ENCODE measurements around the gene LRRC43.

LRRC43 gene

GRCh38 chr12:122228092-122228491 lies 45.2 kb downstream of the LRRC43 start:
- no peak for DNase-seq

GRCh38 chr12:122230798-122231197 lies 47.9 kb downstream of the LRRC43 start:
- DNase-seq: no peak

- DNase-seq: no peak
These were observed 49.8 kb downstream of the LRRC43 start for GRCh38 chr12:122232691-122233090.

GRCh38 chr12:122235741-122236140 lies 52.8 kb downstream of the LRRC43 start:
- no peak for DNase-seq

- DNase-seq: no peak
These were observed 55.9 kb downstream of the LRRC43 start for GRCh38 chr12:122238861-122239260.

GRCh38 chr12:122243965-122244364 lies 61.0 kb downstream of the LRRC43 start:
- no peak for DNase-seq

- DNase-seq: no peak
These were observed 61.8 kb downstream of the LRRC43 start for GRCh38 chr12:122244565-122245371.

- DNase-seq: no peak
These were observed 62.6 kb downstream of the LRRC43 start for GRCh38 chr12:122245553-122245952.

GRCh38 chr12:122250047-122250446 lies 67.1 kb downstream of the LRRC43 start:
- DNase-seq: no peak

GRCh38 chr12:122250536-122250935 lies 67.6 kb downstream of the LRRC43 start:
- no peak for DNase-seq

All from hematopoietic multipotent progenitor cell treated with erythropoietin and hydrocortisone succinate and interleukin-3 and kit ligand, for 8 days (in vitro differentiated cells).